Keratinocyte (primary cell): ENCODE data around the gene PRKN. TPM values are rescaled to one million over a fixed set of nuclear protein-coding genes. Genes with fewer than 3 reads are reported as not detected.

Source experiments
- DNase-seq: peaks from one replicate; pipeline ENCODE4 v3.0.0-alpha.2; 2011; ENCODE audit warnings: low read depth, missing footprints, low spot score
- FAIRE-seq: peaks from 2 replicates; lab custom pipeline; 2011; peaks lifted over from hg19 to GRCh38; lab: Jason Lieb, UNC
- H2AFZ ChIP-seq: 2 replicates; pipeline ENCODE4 v1.6.0; 2012; ENCODE audit warnings: low read length, control low read depth, inconsistent platforms; ENCODE audit not compliant: control insufficient read depth
- H3K27ac ChIP-seq: 2 replicates; pipeline ENCODE4 v1.5.1; 2011; ENCODE audit warnings: low read length; ENCODE audit not compliant: control insufficient read depth, insufficient read depth
- H3K27me3 ChIP-seq: 3 replicates; pipeline ENCODE4 v1.6.0; 2011; ENCODE audit warnings: low read length; ENCODE audit not compliant: control insufficient read depth, insufficient read depth; ENCODE audit errors: extremely low read depth
- H3K36me3 ChIP-seq, 2 experiments: 2 replicates in 1 of 2; 3 replicates in 1 of 2; pipeline ENCODE4 v1.5.1; 2011; ENCODE audit warnings: low read length in 2 of 2, mild to moderate bottlenecking in 1 of 2; ENCODE audit not compliant: control insufficient read depth in 2 of 2, insufficient read depth in 2 of 2; ENCODE audit errors: extremely low read depth in 1 of 2
- H3K4me1 ChIP-seq: 3 replicates; pipeline ENCODE4 v1.5.1; 2011; ENCODE audit warnings: low read length; ENCODE audit not compliant: control insufficient read depth, insufficient read depth; ENCODE audit errors: extremely low read depth
- H3K4me2 ChIP-seq: 3 replicates; pipeline ENCODE4 v1.6.0; 2011; ENCODE audit warnings: low read depth, low read length; ENCODE audit not compliant: control insufficient read depth, insufficient read depth; ENCODE audit errors: extremely low read depth
- H3K4me3 ChIP-seq, 3 experiments: fragments of 200-600 bp in 1 of 3; sonication (generic) in 1 of 3; 2 replicates in 2 of 3; 3 replicates in 1 of 3; pipeline ENCODE4 v1.5.1; 2011 to 2016; ENCODE audit warnings: low read length in 3 of 3, mild to moderate bottlenecking in 3 of 3, control low read depth in 2 of 3, inconsistent platforms in 1 of 3, low read depth in 1 of 3, mixed read lengths in 1 of 3, mixed run types in 1 of 3, moderate library complexity in 1 of 3; ENCODE audit not compliant: control insufficient read depth in 2 of 3, insufficient read depth in 2 of 3; ENCODE audit errors: extremely low read depth in 1 of 3
- H3K79me2 ChIP-seq: 2 replicates; pipeline ENCODE4 v1.6.0; 2012; ENCODE audit warnings: low read length; ENCODE audit not compliant: control insufficient read depth, insufficient read depth
- H3K9ac ChIP-seq: 3 replicates; pipeline ENCODE4 v1.6.0; 2011; ENCODE audit warnings: low read length; ENCODE audit not compliant: control insufficient read depth, insufficient read depth; ENCODE audit errors: extremely low read depth
- H3K9me1 ChIP-seq: 3 replicates; pipeline ENCODE4 v1.6.0; 2011; ENCODE audit warnings: low read length; ENCODE audit not compliant: control insufficient read depth, insufficient read depth; ENCODE audit errors: extremely low read depth
- H3K9me3 ChIP-seq: 2 replicates; pipeline ENCODE4 v1.5.1; 2012; ENCODE audit warnings: low read depth, low read length; ENCODE audit not compliant: control insufficient read depth
- H4K20me1 ChIP-seq: 3 replicates; pipeline ENCODE4 v1.6.0; 2011; ENCODE audit warnings: low read length; ENCODE audit not compliant: control insufficient read depth, insufficient read depth; ENCODE audit errors: extremely low read depth
- EZH2 ChIP-seq: IDR thresholded peaks from one replicate; pipeline ENCODE4 v1.6.1; 2012; ENCODE audit warnings: inconsistent platforms, mild to moderate bottlenecking, low read length, moderate library complexity
- dilution Hi-C: fragments of 300-500 bp; cut with MboI; formaldehyde crosslinking; loops from one replicate; pipeline ENCODE4 v1.7.0; 2020; ENCODE audit warnings: low sequenced_read_pairs; ENCODE audit not compliant: extremely low pct_ligation_motif_present
- polyA plus RNA-seq, 5 experiments: library from polyadenylated mRNA; depleted of rRNA in 3 of 5; stranded (reverse) in 3 of 5; stranded (forward) in 1 of 5; unstranded in 1 of 5; fragments of >200 nt; gene quantifications; 1 replicate in 1 of 5; 2 replicates in 3 of 5; 3 replicates in 1 of 5; pipeline versions ENCODE4 v1.2.1 to v1.2.3, GENCODE V29; 2011 to 2012; ENCODE audit warnings: missing spikeins in 2 of 5, low read depth in 1 of 5, low replicate concordance in 1 of 5
- TF ChIP-seq, protein P1 (sequence below), 3 experiments: IDR thresholded peaks in 1 of 3; conservative IDR thresholded peaks in 1 of 3; optimal IDR thresholded peaks in 1 of 3; 2 replicates in 2 of 3; 3 replicates in 1 of 3; pipeline versions ENCODE3 to v1.5.1; 2011; ENCODE audit warnings: low read length in 3 of 3, mild to moderate bottlenecking in 3 of 3, moderate library complexity in 2 of 3, control low read depth in 1 of 3, inconsistent platforms in 1 of 3; ENCODE audit not compliant: insufficient read depth in 2 of 3; ENCODE audit errors: extremely low read depth in 1 of 3

Gene PRKN
- polyA plus RNA-seq, 1 donor (not counting 4 experiments of a cell fraction or from before 2014, with no cell fraction given): 0.67 TPM

DNA sequence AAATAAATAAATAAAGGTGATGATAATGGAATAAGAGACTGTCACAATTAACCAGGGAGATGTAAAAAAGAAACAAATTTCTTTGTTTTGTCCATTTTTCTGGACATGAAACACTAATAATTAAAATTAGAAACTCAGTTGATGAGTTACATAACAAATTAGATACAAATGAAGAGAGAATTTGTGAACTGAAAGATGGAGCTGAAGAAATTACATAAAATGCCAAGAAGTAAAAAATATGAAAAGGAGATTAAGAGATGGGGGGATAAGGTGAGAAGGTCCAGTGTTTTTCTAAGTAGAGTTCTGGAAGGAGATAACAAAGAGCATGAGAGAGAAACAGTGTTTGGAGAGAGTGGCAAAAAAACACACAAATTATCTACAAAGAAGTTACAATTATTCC is 1364.3 kb downstream of the PRKN start:
- Histone ChIP-seq H3K4me2 (no peak overlapping the region), H3K79me2 (no peaks in the 10 kb centered on the region), H3K9ac (no peak overlapping the region), H3K27ac (no peak overlapping the region), H3K36me3 (no peaks in the 10 kb centered on the region), H4K20me1 (no peaks in the 10 kb centered on the region), H3K27me3 (peaks cover 2% of the 10 kb centered on the region), H3K9me3 (peaks cover 2% of the 10 kb centered on the region), H3K9me1 (no peaks in the 10 kb centered on the region), H3K4me1 (no peaks in the 10 kb centered on the region), H3K4me3 (no peak overlapping the region), H2AFZ (no peak overlapping the region)
- DNase-seq (no peak), FAIRE-seq (no peak)
- no peak for TF ChIP-seq EZH2
- TF ChIP-seq, protein P1, sequence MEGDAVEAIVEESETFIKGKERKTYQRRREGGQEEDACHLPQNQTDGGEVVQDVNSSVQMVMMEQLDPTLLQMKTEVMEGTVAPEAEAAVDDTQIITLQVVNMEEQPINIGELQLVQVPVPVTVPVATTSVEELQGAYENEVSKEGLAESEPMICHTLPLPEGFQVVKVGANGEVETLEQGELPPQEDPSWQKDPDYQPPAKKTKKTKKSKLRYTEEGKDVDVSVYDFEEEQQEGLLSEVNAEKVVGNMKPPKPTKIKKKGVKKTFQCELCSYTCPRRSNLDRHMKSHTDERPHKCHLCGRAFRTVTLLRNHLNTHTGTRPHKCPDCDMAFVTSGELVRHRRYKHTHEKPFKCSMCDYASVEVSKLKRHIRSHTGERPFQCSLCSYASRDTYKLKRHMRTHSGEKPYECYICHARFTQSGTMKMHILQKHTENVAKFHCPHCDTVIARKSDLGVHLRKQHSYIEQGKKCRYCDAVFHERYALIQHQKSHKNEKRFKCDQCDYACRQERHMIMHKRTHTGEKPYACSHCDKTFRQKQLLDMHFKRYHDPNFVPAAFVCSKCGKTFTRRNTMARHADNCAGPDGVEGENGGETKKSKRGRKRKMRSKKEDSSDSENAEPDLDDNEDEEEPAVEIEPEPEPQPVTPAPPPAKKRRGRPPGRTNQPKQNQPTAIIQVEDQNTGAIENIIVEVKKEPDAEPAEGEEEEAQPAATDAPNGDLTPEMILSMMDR (optimal IDR thresholded peaks at IDR 0.05 in 1 of 3, IDR thresholded peaks at IDR 0.05 in 1 of 3, conservative IDR thresholded peaks at IDR 0.05 in 1 of 3; ENCODE audit: extremely low read depth in 1 of 3, insufficient read depth in 2 of 3, low read length in 3 of 3): no peak
- dilution Hi-C loops: no loop called here

DNA sequence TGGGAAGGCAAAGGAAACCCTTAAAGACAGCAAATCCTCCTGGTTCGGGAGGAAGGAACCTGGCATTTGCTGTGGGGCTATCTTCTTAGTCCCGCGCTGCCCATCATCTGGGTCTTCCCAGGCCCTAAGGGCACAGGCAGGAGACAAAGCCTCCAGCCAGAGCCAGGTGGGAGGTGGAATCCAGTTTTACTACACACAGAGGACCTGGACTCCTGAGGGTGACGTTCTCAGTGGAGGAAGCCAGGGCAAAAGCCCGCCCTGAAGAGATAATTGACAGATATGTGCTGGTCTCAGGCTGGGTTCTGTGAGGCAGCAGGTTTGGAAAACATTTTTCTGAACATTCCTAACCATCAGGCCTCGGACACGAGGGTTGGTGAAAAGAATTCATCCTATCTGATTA is 1365.3 kb downstream of the PRKN start:
- TF ChIP-seq, protein P1 (optimal IDR thresholded peaks at IDR 0.05 in 1 of 3, IDR thresholded peaks at IDR 0.05 in 1 of 3, conservative IDR thresholded peaks at IDR 0.05 in 1 of 3; ENCODE audit: extremely low read depth in 1 of 3, insufficient read depth in 2 of 3, low read length in 3 of 3): no peak
- TF ChIP-seq EZH2: no peak
- Histone ChIP-seq H2AFZ (no peak overlapping the region), H3K4me3 (no peak overlapping the region), H3K27me3 (peaks cover 2% of the 10 kb centered on the region), H3K4me2 (no peak overlapping the region), H3K36me3 (no peaks in the 10 kb centered on the region), H3K9ac (no peak overlapping the region), H3K4me1 (no peaks in the 10 kb centered on the region), H3K9me1 (no peaks in the 10 kb centered on the region), H3K9me3 (peaks cover 2% of the 10 kb centered on the region), H3K79me2 (no peaks in the 10 kb centered on the region), H3K27ac (no peak overlapping the region), H4K20me1 (no peaks in the 10 kb centered on the region)
- DNase-seq: no peak
- dilution Hi-C loops: no loop called here
- no peak for FAIRE-seq
